ENCODE data around the gene STYX.

Gene STYX

DNA sequence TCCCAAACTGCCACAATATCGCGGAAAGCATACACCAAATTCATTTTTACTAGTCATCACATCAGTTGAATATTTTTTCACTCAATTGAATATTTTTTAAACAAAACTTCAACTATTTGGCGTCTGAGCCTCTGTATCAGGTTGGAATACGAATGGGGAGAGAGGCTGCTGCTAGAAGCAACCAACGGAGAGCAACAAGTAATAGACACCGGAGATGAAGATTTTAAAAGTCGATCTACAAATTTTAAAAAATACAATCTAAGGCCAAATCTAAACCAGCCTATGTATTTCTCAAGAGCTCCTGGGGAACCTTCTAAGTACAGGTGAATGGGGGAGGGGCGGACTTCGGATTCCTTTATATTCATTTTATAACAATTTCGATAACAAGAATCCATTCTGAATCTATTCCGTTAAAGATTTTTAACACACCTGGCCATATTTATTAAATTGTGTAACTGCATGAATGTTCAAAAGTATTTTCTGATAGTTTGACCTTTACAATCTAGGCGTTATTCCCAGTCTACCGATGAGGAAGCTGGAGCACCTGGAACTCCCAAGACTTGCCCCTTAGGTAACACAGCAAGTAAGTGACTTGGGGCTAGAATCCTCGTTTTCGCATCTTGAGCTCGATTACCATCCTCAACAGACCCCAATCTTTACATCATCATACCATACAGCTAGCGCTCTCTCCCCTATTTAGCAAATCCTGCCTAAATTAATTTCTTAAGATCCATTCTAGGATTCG lies 60.2 kb downstream of the STYX start:
- DNase-seq = peak; percentile 9 to 27
- TF ChIP-seq GATA1 (IDR thresholded peaks at IDR 0.05; ENCODE audit: low read depth, low read length) (no peak), POLR2A (IDR thresholded peaks at IDR 0.05; ENCODE audit: low read length) (no peak)

DNA sequence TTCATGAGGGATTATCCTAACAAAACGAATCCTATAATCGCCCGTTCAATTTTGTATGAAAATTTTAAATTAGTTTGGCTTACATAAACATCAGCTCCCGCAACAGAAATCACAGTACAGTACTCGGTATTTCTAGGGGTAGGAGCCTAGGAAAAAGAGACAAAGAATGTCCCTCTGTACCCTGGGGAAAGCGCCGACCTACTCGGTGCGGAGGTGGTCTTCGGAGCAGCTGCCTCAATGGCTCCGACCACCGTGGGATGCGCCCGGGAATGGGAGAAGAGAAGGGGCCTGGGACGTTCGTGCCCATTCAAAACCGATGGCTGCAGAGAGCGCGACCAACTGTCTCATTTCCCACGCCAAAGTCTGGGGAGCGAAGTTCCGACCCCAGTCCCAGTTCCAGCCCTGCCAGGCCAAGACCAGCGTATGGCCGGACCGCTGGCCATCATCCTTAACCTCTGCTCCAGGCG lies 60.8 kb downstream of the STYX start:
- no peak for TF ChIP-seq GATA1 (IDR thresholded peaks at IDR 0.05; ENCODE audit: low read depth, low read length)
- no peak for TF ChIP-seq POLR2A (IDR thresholded peaks at IDR 0.05; ENCODE audit: low read length)
- peak in 1 of 2 experiments; percentile 32 for DNase-seq

GRCh38 chr14:52791223-52792096 lies 61.5 kb downstream of the STYX start, which contains the start of gene GNPNAT1:
GNPNAT1 (minus strand) TSS chr14:52791607; CDS start chr14:52784650, 6,957 bp downstream.
- TF ChIP-seq POLR2A (IDR thresholded peaks at IDR 0.05; ENCODE audit: low read length) = peak; percentile 52
- TF ChIP-seq GATA1 (IDR thresholded peaks at IDR 0.05; ENCODE audit: low read depth, low read length) = no peak
- peak; percentile 94 to 95 for DNase-seq

DNA sequence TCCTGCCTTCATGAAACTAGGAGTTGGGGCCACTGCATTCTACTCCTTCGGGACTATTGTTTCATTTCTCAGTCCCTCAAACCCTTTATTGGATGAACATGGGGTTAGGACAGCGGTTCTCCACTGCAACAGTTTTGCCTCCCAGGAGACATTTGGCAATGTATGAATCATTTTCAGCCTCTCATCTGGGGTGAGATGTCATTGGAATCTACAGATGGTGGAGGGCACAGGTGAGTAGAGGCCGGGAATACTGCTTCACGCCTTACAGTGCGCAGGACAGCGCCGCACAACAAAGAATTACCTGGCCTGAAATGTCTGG lies 62.1 kb downstream of the STYX start:
- no peak for DNase-seq
- TF ChIP-seq POLR2A (IDR thresholded peaks at IDR 0.05; ENCODE audit: low read length) = no peak

GRCh38 chr14:52793061-52793460 lies 63.1 kb downstream of the STYX start:
- DNase-seq = peak; percentile 27 to 45

GRCh38 chr14:52797653-52798052 lies 67.7 kb downstream of the STYX start:
- no peak for TF ChIP-seq POLR2A (IDR thresholded peaks at IDR 0.05; ENCODE audit: low read length)
- no peak for TF ChIP-seq GATA1 (IDR thresholded peaks at IDR 0.05; ENCODE audit: low read depth, low read length)
- DNase-seq = peak; percentile 14 to 58

More at GRCh38 chr14:52793061-52793460, 63.1 kb downstream of the STYX start:
- no peak for TF ChIP-seq GATA1 (IDR thresholded peaks at IDR 0.05; ENCODE audit: low read depth, low read length)
- TF ChIP-seq POLR2A (IDR thresholded peaks at IDR 0.05; ENCODE audit: low read length) = no peak

- no peak for DNase-seq
- TF ChIP-seq GATA1 (IDR thresholded peaks at IDR 0.05; ENCODE audit: low read depth, low read length) = no peak
- TF ChIP-seq POLR2A (IDR thresholded peaks at IDR 0.05; ENCODE audit: low read length) = no peak
Observed at GRCh38 chr14:52798826-52799225, 68.9 kb downstream of the STYX start.

DNA sequence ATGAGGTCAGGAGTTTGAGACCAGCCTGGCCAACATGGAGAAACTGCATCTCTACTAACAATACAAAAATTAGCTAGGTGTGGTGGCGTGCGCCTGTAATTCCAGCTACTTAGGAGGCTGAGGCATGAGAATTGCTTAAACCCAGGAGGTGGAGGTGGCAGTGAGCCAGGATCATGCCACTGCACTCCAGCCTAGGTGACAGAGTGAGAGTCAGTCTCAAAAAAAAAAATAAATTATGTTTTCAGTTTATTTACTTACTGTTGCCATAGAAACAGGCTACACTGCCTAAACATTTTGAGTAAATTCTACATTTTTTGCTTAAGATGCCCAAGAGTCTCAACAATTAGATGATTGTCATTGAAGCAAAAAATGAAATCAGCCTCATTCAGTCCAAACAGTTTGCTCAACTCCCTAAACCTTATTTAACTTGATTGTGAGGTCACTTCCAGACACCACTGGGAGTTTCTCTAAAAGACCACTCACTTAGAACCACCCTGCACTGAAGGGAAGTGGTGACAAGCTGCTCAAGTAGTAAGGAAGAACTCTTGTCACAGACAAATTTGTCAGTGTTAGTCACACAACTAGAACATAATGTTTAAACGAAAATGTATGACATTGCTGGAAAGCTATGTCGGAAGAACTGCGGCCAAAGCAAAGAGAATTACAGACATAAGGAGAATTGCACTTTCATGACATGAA lies 71.2 kb downstream of the STYX start:
- no peak for DNase-seq

DNA sequence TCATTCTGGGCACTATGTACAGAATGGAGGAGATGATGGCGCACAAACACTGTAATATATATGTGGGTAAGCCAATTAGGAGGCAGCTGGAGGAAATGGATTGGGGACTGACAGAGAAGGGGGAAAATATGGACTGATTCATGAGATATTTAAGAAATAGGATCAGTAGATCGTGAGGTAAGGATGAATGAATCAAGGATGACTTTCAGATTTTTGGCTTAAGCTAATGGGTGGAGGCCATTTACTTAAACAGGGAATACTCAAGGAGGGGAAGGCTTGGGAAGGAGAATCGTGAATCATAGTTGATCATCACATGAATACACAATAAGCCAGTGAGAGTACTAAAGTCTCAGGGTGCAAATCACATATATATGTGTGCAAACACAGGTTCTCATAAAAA lies 72.6 kb downstream of the STYX start:
- no peak for DNase-seq
- TF ChIP-seq POLR2A (IDR thresholded peaks at IDR 0.05; ENCODE audit: low read length) (no peak), GATA1 (IDR thresholded peaks at IDR 0.05; ENCODE audit: low read depth, low read length) (no peak)

More for the DNA sequence above, 71.2 kb downstream of the STYX start:
- TF ChIP-seq POLR2A (IDR thresholded peaks at IDR 0.05; ENCODE audit: low read length) (no peak), GATA1 (IDR thresholded peaks at IDR 0.05; ENCODE audit: low read depth, low read length) (no peak)

DNA sequence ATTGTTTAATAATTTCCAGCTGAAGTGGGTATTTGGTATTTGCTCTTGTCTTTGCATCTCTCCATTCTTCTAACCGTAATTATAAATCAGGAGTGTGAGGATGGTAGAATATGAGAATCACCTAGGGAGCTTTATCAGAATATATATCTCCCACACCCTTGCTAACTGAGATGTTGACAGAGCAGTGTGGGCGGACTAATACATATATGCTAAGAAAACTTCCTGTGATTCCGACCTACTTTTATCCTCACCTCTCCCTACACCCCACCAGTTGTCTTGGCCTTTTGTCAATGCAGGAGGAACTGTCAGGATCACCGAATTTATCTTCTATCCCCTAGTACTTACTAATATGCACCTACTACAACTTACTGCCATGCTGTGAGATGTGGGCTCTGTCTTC lies 76.1 kb downstream of the STYX start:
- TF ChIP-seq GATA1 (IDR thresholded peaks at IDR 0.05; ENCODE audit: low read depth, low read length) (no peak), POLR2A (IDR thresholded peaks at IDR 0.05; ENCODE audit: low read length) (no peak)
- no peak for DNase-seq

- TF ChIP-seq POLR2A (IDR thresholded peaks at IDR 0.05; ENCODE audit: low read length) (no peak), GATA1 (IDR thresholded peaks at IDR 0.05; ENCODE audit: low read depth, low read length) (no peak)
- no peak for DNase-seq
Observed at GRCh38 chr14:52808101-52808500, 78.1 kb downstream of the STYX start.

- DNase-seq = no peak
- TF ChIP-seq GATA1 (IDR thresholded peaks at IDR 0.05; ENCODE audit: low read depth, low read length) = no peak
- no peak for TF ChIP-seq POLR2A (IDR thresholded peaks at IDR 0.05; ENCODE audit: low read length)
Observed at GRCh38 chr14:52821805-52822250, 91.9 kb downstream of the STYX start.

- no peak for DNase-seq
- TF ChIP-seq POLR2A (IDR thresholded peaks at IDR 0.05; ENCODE audit: low read length) = no peak
- no peak for TF ChIP-seq GATA1 (IDR thresholded peaks at IDR 0.05; ENCODE audit: low read depth, low read length)
Observed at GRCh38 chr14:52824462-52824861, 94.5 kb downstream of the STYX start.
